Common myeloid progenitor, CD34-positive (primary cell): ENCODE measurements around the gene CLIC1.
A peak's percentile ranks its signal among the peaks of the same experiment; 100 is the strongest.
"Not testable (repeated sequence)": the region's sequence is repeated elsewhere in the genome, so short reads cannot be mapped to it uniquely, and the experiment has no call there.

Experiments used
- CTCF ChIA-PET: fragments of 350-600 bp; sonication (Branson Sonifier 250); formaldehyde crosslinking; loops from one replicate; lab custom pipeline; 2021; ENCODE audit warnings: antibody characterized with exemption; lab: Charles Lee
- POLR2A ChIA-PET: fragments of 350-600 bp; sonication (Branson Sonifier 250); formaldehyde crosslinking; loops from one replicate; lab custom pipeline; 2021; ENCODE audit warnings: antibody characterized with exemption; lab: Charles Lee
- DNase-seq, 3 donors: peaks; one replicate each; pipeline versions ENCODE4 v3.0.0 to v3.0.0-alpha.2; 2013
- H3K27ac ChIP-seq, 2 experiments: 1 replicate in 1 of 2; 2 replicates in 1 of 2; pipeline ENCODE4 v1.7.0; 2013; ENCODE audit warnings: inconsistent platforms in 2 of 2, low read length in 2 of 2, mild to moderate bottlenecking in 2 of 2, low read depth in 1 of 2, moderate library complexity in 1 of 2; ENCODE audit not compliant: severe bottlenecking in 2 of 2, insufficient read depth in 1 of 2, poor library complexity in 1 of 2
- H3K27me3 ChIP-seq, 5 experiments: replicated peaks in 2 of 5; 1 replicate in 3 of 5; 2 replicates in 2 of 5; pipeline versions ENCODE4 v1.6.1 to v1.7.0; 2013; ENCODE audit warnings: low read length in 4 of 5, mild to moderate bottlenecking in 2 of 5, moderate library complexity in 2 of 5, inconsistent platforms in 1 of 5; ENCODE audit not compliant: insufficient read depth in 5 of 5, control insufficient read depth in 4 of 5
- H3K36me3 ChIP-seq, 4 experiments: 1 replicate in 2 of 4; 2 replicates in 2 of 4; pipeline versions ENCODE4 v1.6.1 to v1.7.0; 2013; ENCODE audit warnings: low read length in 3 of 4, control low read depth in 1 of 4, mild to moderate bottlenecking in 1 of 4; ENCODE audit not compliant: control insufficient read depth in 4 of 4, insufficient read depth in 4 of 4
- H3K4me1 ChIP-seq, 4 experiments: 1 replicate in 3 of 4; 2 replicates in 1 of 4; pipeline versions ENCODE4 v1.6.1 to v1.7.1; 2013; ENCODE audit warnings: low read length in 3 of 4, mild to moderate bottlenecking in 3 of 4, control low read depth in 1 of 4, inconsistent platforms in 1 of 4, moderate library complexity in 1 of 4; ENCODE audit not compliant: control insufficient read depth in 4 of 4, insufficient read depth in 4 of 4; ENCODE audit errors: control extremely low read depth in 1 of 4
- H3K4me3 ChIP-seq, 7 experiments: 1 replicate in 4 of 7; 2 replicates in 3 of 7; pipeline versions ENCODE4 v1.5.1 to v1.7.0; 2013; ENCODE audit warnings: mild to moderate bottlenecking in 7 of 7, low read length in 6 of 7, moderate library complexity in 6 of 7, inconsistent platforms in 2 of 7, low read depth in 2 of 7, control low read depth in 1 of 7; ENCODE audit not compliant: insufficient read depth in 4 of 7, control insufficient read depth in 1 of 7; ENCODE audit errors: extremely low read depth in 1 of 7
- H3K9me3 ChIP-seq, 5 experiments: 1 replicate in 4 of 5; 2 replicates in 1 of 5; pipeline versions ENCODE4 v1.6.1 to v1.7.1; 2013; ENCODE audit warnings: low read length in 4 of 5, mild to moderate bottlenecking in 2 of 5, inconsistent platforms in 1 of 5, low read depth in 1 of 5, moderate library complexity in 1 of 5; ENCODE audit not compliant: control insufficient read depth in 4 of 5, insufficient read depth in 2 of 5; ENCODE audit errors: control extremely low read depth in 1 of 5
- WGBS: methylation state at CpG from one replicate; pipeline ENCODE4 v1.1.5; 2013; ENCODE audit not compliant: insufficient coverage; 5-methylcytosine and 5-hydroxymethylcytosine counted together

The CLIC1 gene

DNA sequence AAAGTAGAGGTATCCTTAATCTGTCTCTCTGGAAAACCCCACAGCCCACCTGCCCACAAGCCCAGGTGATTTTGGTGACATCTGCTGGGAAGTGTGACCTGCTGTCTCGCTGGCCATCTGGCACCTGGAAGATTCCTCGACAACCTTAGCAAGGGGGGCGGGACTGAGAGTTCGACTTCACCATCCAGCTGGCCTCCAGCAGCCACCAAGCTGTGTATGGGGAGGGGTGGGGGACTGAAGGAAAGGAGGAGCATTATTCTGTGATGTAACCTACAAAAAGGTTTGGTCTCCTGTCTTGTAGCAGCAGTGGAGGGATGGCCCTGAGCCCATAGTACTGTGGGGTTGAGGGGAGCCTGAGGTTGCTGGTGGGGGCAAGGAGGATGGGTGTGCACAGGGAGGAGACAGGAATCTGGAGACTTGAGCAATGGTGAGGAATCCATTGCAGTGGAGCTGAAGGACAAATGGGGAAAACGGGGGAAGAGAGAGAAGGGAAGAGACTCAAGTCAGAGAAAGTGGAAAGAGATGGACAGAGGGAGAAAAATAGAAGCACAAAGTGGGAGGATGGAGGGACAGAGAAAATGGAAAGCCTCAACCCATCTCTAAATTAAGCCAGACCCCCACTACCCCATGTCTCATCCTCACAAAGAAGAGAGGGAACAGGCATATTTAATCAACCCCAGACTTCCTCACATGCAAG, 25.7 kb downstream of the CLIC1 start:
- no peaks in the 10 kb centered on the region for H3K9me3 ChIP-seq
- no peaks in the 10 kb centered on the region for H3K27me3 ChIP-seq
- H3K36me3 ChIP-seq, result no peaks in the 10 kb centered on the region
- peaks cover 5 to 52% (median 36%) of the 10 kb centered on the region in 4 experiments for H3K4me1 ChIP-seq
- whole genome bisulfite sequencing, result 73% methylated on average over 4 of the region's 5 CpGs
- peak overlapping the region in 2 of 7 experiments; percentile 36 to 48 for H3K4me3 ChIP-seq
- ChIA-PET CTCF (interaction anchor here (0.7 to 7.1 kb wide), 14 partner anchors 8 to 159 kb away, joined by 3 to 136 read pairs (median 6); partner anchors contain the start of genes ABHD16A, DDAH2, LY6G6C and MPIG6B), POLR2A (interaction anchor here (0.6 to 2.8 kb wide), 10 partner anchors 8 to 119 kb away, joined by 3 to 16 read pairs (median 5); partner anchors contain the start of genes ABHD16A, DDAH2, HSPA1B and MPIG6B)
- peak in 1 of 3 donors; percentile 26 for DNase-seq
- peak overlapping the region in 1 of 2 experiments; percentile 29 for H3K27ac ChIP-seq

DNA sequence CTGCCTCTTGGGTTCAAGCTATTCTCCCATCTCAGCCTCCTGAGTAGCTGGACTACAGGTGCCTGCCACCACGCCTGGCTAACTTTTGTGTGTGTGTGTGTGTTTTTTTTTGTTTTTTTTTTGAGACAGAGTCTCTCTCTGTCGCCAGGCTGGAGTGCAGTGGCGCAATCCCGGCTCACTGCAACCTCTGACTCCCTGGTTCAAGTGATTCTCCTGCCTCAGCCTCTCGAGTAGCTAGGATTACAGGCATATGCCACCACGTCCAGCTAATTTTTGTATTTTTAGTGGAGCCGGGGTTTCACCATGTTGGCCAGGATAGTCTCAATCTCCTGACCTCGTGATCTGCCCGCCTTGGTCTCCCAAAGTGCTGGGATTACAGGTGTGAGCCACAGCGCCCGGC, 27.2 kb downstream of the CLIC1 start:
- WGBS, result 100% methylated on average over 7 of the region's 11 CpGs
- peaks cover 3 to 40% (median 28%) of the 10 kb centered on the region in 4 experiments for H3K4me1 ChIP-seq
- POLR2A ChIA-PET, result not testable (repeated sequence)

GRCh38 chr6:31708224-31708623, 28.1 kb downstream of the CLIC1 start:
- ChIA-PET POLR2A (no interaction called here), CTCF (interaction anchor here (0.9 to 1.4 kb wide), 2 partner anchors 21 to 62 kb away, joined by 3 read pairs; no protein-coding TSS in a partner anchor)
- H3K4me1 ChIP-seq, result peaks cover 3 to 36% (median 29%) of the 10 kb centered on the region in 4 experiments
- no peak for DNase-seq
- H3K4me3 ChIP-seq, result no peak overlapping the region
- H3K27me3 ChIP-seq, result no peaks in the 10 kb centered on the region
- no peaks in the 10 kb centered on the region for H3K9me3 ChIP-seq
- no peak overlapping the region for H3K27ac ChIP-seq
- H3K36me3 ChIP-seq, result no peaks in the 10 kb centered on the region
- WGBS, result 95% methylated on average over 2 of the region's 3 CpGs

More for the DNA sequence above, 27.2 kb downstream of the CLIC1 start:
- DNase-seq, H3K9me3 ChIP-seq, H3K27ac ChIP-seq, H3K4me3 ChIP-seq, H3K36me3 ChIP-seq, H3K27me3 ChIP-seq: not testable (repeated sequence)
- CTCF ChIA-PET, result interaction anchor here (0.6 to 1.4 kb wide), 3 partner anchors 14 to 61 kb away, joined by 3 read pairs; partner anchors contain the start of gene MPIG6B

DNA sequence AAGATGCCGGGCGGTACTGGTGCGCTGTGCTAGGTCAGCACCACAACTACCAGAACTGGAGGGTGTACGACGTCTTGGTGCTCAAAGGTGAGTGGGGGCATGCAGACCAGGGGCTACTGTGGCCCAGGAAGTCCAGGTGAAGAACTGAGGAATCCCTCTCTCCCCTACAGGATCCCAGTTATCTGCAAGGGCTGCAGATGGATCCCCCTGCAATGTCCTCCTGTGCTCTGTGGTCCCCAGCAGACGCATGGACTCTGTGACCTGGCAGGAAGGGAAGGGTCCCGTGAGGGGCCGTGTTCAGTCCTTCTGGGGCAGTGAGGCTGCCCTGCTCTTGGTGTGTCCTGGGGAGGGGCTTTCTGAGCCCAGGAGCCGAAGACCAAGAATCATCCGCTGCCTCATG, 28.6 kb downstream of the CLIC1 start:
- Histone ChIP-seq H3K36me3 (no peaks in the 10 kb centered on the region), H3K4me3 (no peak overlapping the region), H3K27ac (no peak overlapping the region), H3K27me3 (no peaks in the 10 kb centered on the region), H3K9me3 (no peaks in the 10 kb centered on the region), H3K4me1 (peaks cover 3 to 36% (median 29%) of the 10 kb centered on the region in 4 experiments)
- ChIA-PET CTCF (interaction anchor here (1.4 kb wide), 1 partner anchor 21 kb away, joined by 3 read pairs; no protein-coding TSS in a partner anchor), POLR2A (no interaction called here)
- 93% methylated on average over 10 of the region's 10 CpGs for WGBS
- no peak for DNase-seq

GRCh38 chr6:31706599-31706998, 29.7 kb downstream of the CLIC1 start, which contains the start of gene LY6G6F:
Gene LY6G6F, plus strand, starts transcription at chr6:31706866. Its CDS starts 41 bp downstream, at chr6:31706907.
- ChIA-PET CTCF (interaction anchor here (1.0 kb wide), 1 partner anchor 18 kb away, joined by 5 read pairs; no protein-coding TSS in a partner anchor), POLR2A (interaction anchor here (0.5 kb wide), 1 partner anchor 41 kb away, joined by 3 read pairs; the partner anchor contains the start of gene CSNK2B)
- Histone ChIP-seq H3K27me3 (no peaks in the 10 kb centered on the region), H3K27ac (no peak within 1 kb of the TSS), H3K36me3 (no peaks in the 10 kb centered on the region), H3K4me1 (peaks cover 3 to 34% (median 27%) of the 10 kb centered on the region in 4 experiments), H3K9me3 (no peaks in the 10 kb centered on the region), H3K4me3 (no peak within 1 kb of the TSS)
- 92% methylated on average over 3 of the region's 3 CpGs for WGBS
- DNase-seq, result no peak

DNA sequence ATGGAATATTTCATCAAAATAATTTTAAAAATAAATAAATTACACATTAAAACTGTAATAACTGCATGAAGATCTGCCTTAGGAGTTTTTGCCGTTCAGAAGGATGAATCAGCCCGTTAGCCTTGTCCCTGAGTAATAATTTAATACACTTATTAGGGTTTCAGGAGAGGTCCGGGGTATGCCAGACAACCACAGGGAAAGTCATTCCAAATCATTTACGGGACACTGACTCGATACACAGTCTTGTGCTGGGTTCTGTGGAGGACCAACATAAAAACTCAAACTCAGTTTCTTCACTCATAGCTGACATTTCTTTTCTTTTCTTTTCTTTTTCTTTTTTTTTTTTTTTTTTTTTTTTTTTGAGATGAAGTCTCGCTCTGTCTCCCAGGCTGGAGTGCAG, 30.4 kb downstream of the CLIC1 start:
- H3K27ac ChIP-seq, result no peak overlapping the region
- H3K27me3 ChIP-seq, result no peaks in the 10 kb centered on the region
- WGBS, result 97% methylated on average over 6 of the region's 6 CpGs
- H3K36me3 ChIP-seq, result peaks cover 0 to 2% (median under 1%) of the 10 kb centered on the region in 4 experiments
- H3K9me3 ChIP-seq, result no peaks in the 10 kb centered on the region
- H3K4me1 ChIP-seq, result peaks cover 2 to 34% (median 23%) of the 10 kb centered on the region in 4 experiments
- no peak overlapping the region for H3K4me3 ChIP-seq
- CTCF ChIA-PET, result no interaction called here
- DNase-seq, result no peak
- POLR2A ChIA-PET, result interaction anchor here (0.5 kb wide), 1 partner anchor 40 kb away, joined by 3 read pairs; the partner anchor contains the start of gene CSNK2B
